ENCODE results near the gene CCDC78. TPM values are rescaled to one million over a fixed set of nuclear protein-coding genes. Genes with fewer than 3 reads are reported as not detected.

CCDC78 gene
- total and polyA plus RNA-seq, 2 of the 13 experiments (the other 11 are each of a cell fraction or from before 2014, with no cell fraction given), result 0.53 to 1.5 TPM

- TF ChIP-seq ZNF788 (CRISPR knock-in tag; IDR thresholded peaks at IDR 0.05; ENCODE audit: borderline replicate concordance), result no peak
- peak; percentile 89; the same call in 1 of the 2 replicates for TF ChIP-seq ZFYVE20 (CRISPR knock-in tag; IDR thresholded peaks at IDR 0.05; ENCODE audit: borderline replicate concordance, low read depth)
- peak; percentile 46; the same call in 1 of the 2 replicates for TF ChIP-seq MXD4 (CRISPR knock-in tag; IDR thresholded peaks at IDR 0.05)
- TF ChIP-seq, protein P1, sequence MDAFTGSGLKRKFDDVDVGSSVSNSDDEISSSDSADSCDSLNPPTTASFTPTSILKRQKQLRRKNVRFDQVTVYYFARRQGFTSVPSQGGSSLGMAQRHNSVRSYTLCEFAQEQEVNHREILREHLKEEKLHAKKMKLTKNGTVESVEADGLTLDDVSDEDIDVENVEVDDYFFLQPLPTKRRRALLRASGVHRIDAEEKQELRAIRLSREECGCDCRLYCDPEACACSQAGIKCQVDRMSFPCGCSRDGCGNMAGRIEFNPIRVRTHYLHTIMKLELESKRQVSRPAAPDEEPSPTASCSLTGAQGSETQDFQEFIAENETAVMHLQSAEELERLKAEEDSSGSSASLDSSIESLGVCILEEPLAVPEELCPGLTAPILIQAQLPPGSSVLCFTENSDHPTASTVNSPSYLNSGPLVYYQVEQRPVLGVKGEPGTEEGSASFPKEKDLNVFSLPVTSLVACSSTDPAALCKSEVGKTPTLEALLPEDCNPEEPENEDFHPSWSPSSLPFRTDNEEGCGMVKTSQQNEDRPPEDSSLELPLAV (CRISPR knock-in tag; conservative IDR thresholded peaks at IDR 0.05; ENCODE audit: low read depth), result peak; percentile 84; the same call in 1 of the 2 replicates
- TF ChIP-seq FOSL1 (CRISPR knock-in tag; IDR thresholded peaks at IDR 0.05; ENCODE audit: borderline replicate concordance), result 0 out of 2 replicates have a peak, but pooled peaks have one; percentile 10
- TF ChIP-seq ZBTB2 (CRISPR knock-in tag; IDR thresholded peaks at IDR 0.05; ENCODE audit: low read depth), result peak; percentile 73
- TF ChIP-seq, protein P2, sequence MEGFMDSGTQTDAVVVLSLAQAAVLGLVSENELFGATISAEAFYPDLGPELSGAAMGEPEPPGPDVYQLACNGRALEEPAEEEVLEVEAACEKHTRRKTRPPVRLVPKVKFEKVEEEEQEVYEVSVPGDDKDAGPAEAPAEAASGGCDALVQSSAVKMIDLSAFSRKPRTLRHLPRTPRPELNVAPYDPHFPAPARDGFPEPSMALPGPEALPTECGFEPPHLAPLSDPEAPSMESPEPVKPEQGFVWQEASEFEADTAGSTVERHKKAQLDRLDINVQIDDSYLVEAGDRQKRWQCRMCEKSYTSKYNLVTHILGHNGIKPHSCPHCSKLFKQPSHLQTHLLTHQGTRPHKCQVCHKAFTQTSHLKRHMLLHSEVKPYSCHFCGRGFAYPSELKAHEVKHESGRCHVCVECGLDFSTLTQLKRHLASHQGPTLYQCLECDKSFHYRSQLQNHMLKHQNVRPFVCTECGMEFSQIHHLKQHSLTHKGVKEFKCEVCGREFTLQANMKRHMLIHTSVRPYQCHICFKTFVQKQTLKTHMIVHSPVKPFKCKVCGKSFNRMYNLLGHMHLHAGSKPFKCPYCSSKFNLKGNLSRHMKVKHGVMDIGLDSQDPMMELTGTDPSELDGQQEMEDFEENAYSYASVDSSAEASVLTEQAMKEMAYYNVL (CRISPR knock-in tag; IDR thresholded peaks at IDR 0.05; ENCODE audit: borderline replicate concordance), result no peak
- no peak for TF ChIP-seq NRL (CRISPR knock-in tag; IDR thresholded peaks at IDR 0.05; ENCODE audit: borderline replicate concordance)
- TF ChIP-seq ZMAT3 (CRISPR knock-in tag; conservative IDR thresholded peaks at IDR 0.05), result peak; percentile 75; the same call in 1 of the 2 replicates
- TF ChIP-seq ZNF772 (CRISPR knock-in tag; IDR thresholded peaks at IDR 0.05), result no peak
- TF ChIP-seq KDM3A (CRISPR knock-in tag; IDR thresholded peaks at IDR 0.05; ENCODE audit: low read depth), result no peak
- 0 out of 2 replicates have a peak, but pooled peaks have one; percentile 29 for TF ChIP-seq ZNF543 (CRISPR knock-in tag; IDR thresholded peaks at IDR 0.05)
- TF ChIP-seq, protein P3, sequence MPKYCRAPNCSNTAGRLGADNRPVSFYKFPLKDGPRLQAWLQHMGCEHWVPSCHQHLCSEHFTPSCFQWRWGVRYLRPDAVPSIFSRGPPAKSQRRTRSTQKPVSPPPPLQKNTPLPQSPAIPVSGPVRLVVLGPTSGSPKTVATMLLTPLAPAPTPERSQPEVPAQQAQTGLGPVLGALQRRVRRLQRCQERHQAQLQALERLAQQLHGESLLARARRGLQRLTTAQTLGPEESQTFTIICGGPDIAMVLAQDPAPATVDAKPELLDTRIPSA (CRISPR knock-in tag; IDR thresholded peaks at IDR 0.05; ENCODE audit: borderline replicate concordance), result no peak
- TF ChIP-seq ZNF792 (CRISPR knock-in tag; IDR thresholded peaks at IDR 0.05), result 0 out of 2 replicates have a peak, but pooled peaks have one; percentile 59
- TF ChIP-seq SYNCRIP (IDR thresholded peaks at IDR 0.05; ENCODE audit: insufficient read depth, low read depth, low read length), result no peak
- TF ChIP-seq MIXL1 (CRISPR knock-in tag; IDR thresholded peaks at IDR 0.05), result peak; percentile 30; the same call in 1 of the 2 replicates
- TF ChIP-seq ZBTB43 (CRISPR knock-in tag; conservative IDR thresholded peaks at IDR 0.05), result peak; percentile 89
- peak; percentile 63; the same call in 1 of the 2 replicates for TF ChIP-seq ZNF549 (CRISPR knock-in tag; IDR thresholded peaks at IDR 0.05)
- peak; percentile 83; the same call in 1 of the 2 replicates for TF ChIP-seq GLI4 (CRISPR knock-in tag; IDR thresholded peaks at IDR 0.05; ENCODE audit: borderline replicate concordance)
- no peak for TF ChIP-seq NR2F1 (CRISPR knock-in tag; IDR thresholded peaks at IDR 0.05)
- TF ChIP-seq HOXD1 (CRISPR knock-in tag; IDR thresholded peaks at IDR 0.05), result 0 out of 2 replicates have a peak, but pooled peaks have one; percentile 66
- TF ChIP-seq FOXA3 (CRISPR knock-in tag; IDR thresholded peaks at IDR 0.05), result no peak
These were observed 25.3 kb downstream of the CCDC78 start (continued) for GRCh38 chr16:700684-701584.
